ENCODE data around the gene ITPR2.

DNA sequence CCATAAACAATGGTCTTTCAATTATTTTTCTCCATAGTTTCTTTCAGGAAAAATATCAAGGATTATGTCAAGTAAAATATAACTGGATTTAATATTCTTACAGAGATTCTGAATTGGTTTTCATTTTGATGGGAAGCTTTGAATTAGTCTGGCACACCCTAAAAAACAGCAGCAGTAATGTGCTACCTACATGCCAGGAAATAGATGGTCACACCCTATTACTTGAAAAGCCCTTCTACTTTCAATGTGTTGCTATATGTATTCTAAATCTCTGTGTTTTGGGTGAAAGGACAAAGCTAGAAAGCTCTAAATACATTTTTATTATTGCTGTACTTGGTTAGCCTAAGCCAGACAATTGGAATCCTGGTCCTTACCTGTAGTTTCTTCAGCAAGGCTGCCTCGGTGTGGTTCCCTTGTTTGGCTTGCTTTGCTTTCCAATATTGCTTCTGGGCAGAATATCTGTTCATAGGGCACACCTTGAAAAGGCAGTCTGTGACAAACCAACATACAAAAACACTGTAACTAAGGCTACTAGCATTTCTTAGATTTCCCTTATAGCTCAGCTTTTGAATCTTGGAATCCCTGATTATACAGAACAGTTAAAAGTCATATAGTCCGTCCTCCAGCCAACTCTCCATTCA lies 107.6 kb downstream of the ITPR2 start:
- TF ChIP-seq, protein P1, sequence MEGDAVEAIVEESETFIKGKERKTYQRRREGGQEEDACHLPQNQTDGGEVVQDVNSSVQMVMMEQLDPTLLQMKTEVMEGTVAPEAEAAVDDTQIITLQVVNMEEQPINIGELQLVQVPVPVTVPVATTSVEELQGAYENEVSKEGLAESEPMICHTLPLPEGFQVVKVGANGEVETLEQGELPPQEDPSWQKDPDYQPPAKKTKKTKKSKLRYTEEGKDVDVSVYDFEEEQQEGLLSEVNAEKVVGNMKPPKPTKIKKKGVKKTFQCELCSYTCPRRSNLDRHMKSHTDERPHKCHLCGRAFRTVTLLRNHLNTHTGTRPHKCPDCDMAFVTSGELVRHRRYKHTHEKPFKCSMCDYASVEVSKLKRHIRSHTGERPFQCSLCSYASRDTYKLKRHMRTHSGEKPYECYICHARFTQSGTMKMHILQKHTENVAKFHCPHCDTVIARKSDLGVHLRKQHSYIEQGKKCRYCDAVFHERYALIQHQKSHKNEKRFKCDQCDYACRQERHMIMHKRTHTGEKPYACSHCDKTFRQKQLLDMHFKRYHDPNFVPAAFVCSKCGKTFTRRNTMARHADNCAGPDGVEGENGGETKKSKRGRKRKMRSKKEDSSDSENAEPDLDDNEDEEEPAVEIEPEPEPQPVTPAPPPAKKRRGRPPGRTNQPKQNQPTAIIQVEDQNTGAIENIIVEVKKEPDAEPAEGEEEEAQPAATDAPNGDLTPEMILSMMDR (conservative IDR thresholded peaks at IDR 0.05; ENCODE audit: low read length): no peak
- no peak for TF ChIP-seq EZH2phosphoT487 (IDR thresholded peaks at IDR 0.05; ENCODE audit: borderline replicate concordance)

Measured in Loucy (cell line).